Duodenal mucosa (tissue), 2 donors: Measurements from ENCODE around the gene USH2A.

ENCODE experiments used
- H3K27ac ChIP-seq: one replicate; pipeline ENCODE4 v1.7.0; 2013; ENCODE audit warnings: low read depth, low read length
- H3K27me3 ChIP-seq, 2 donors: one replicate each; pipeline ENCODE4 v1.7.0; 2013; ENCODE audit warnings: low read length in 2 of 2, control low read depth in 1 of 2; ENCODE audit not compliant: insufficient read depth in 2 of 2, control insufficient read depth in 1 of 2
- H3K36me3 ChIP-seq, 2 donors: one replicate each; pipeline ENCODE4 v1.7.0; 2013; ENCODE audit warnings: low read length in 2 of 2, control low read depth in 1 of 2; ENCODE audit not compliant: insufficient read depth in 2 of 2, control insufficient read depth in 1 of 2
- H3K4me1 ChIP-seq, 2 donors: one replicate each; pipeline ENCODE4 v1.7.0; 2013; ENCODE audit warnings: low read length in 2 of 2, control low read depth in 1 of 2; ENCODE audit not compliant: insufficient read depth in 2 of 2, control insufficient read depth in 1 of 2
- H3K4me3 ChIP-seq, 2 donors: one replicate each; pipeline ENCODE4 v1.7.0; 2013; ENCODE audit warnings: low read length in 2 of 2, low read depth in 1 of 2
- H3K9ac ChIP-seq, 2 donors: one replicate each; pipeline ENCODE4 v1.7.0; 2013; ENCODE audit warnings: low read length in 2 of 2, low read depth in 1 of 2
- H3K9me3 ChIP-seq, 2 donors: one replicate each; pipeline ENCODE4 v1.7.0; 2013; ENCODE audit warnings: low read length in 2 of 2, control low read depth in 1 of 2; ENCODE audit not compliant: control insufficient read depth in 1 of 2

The USH2A gene

GRCh38 chr1:216246577-216247203, 176.6 kb downstream of the USH2A start:
- H3K27me3 ChIP-seq, result no peaks in the 10 kb centered on the region
- no peaks in the 10 kb centered on the region for H3K9me3 ChIP-seq
- H3K36me3 ChIP-seq, result no peaks in the 10 kb centered on the region
- H3K4me3 ChIP-seq, result no peak overlapping the region
- no peak overlapping the region for H3K27ac ChIP-seq
- no peaks in the 10 kb centered on the region for H3K4me1 ChIP-seq
- H3K9ac ChIP-seq, result no peak overlapping the region

GRCh38 chr1:216238844-216239243, 184.4 kb downstream of the USH2A start:
- Histone ChIP-seq H3K9me3 (no peaks in the 10 kb centered on the region), H3K27ac (no peak overlapping the region), H3K9ac (no peak overlapping the region), H3K4me3 (no peak overlapping the region), H3K36me3 (no peaks in the 10 kb centered on the region), H3K4me1 (no peaks in the 10 kb centered on the region), H3K27me3 (no peaks in the 10 kb centered on the region)

GRCh38 chr1:216237927-216238542, 185.2 kb downstream of the USH2A start:
- no peaks in the 10 kb centered on the region for H3K36me3 ChIP-seq
- H3K27me3 ChIP-seq, result no peaks in the 10 kb centered on the region
- no peaks in the 10 kb centered on the region for H3K4me1 ChIP-seq
- H3K27ac ChIP-seq, result no peak overlapping the region
- no peak overlapping the region for H3K9ac ChIP-seq
- H3K4me3 ChIP-seq, result no peak overlapping the region
- H3K9me3 ChIP-seq, result no peaks in the 10 kb centered on the region

GRCh38 chr1:216224233-216224632, 199.0 kb downstream of the USH2A start:
- Histone ChIP-seq H3K4me1 (peaks cover 0 to 3% of the 10 kb centered on the region in 2 donors), H3K9me3 (no peaks in the 10 kb centered on the region), H3K27me3 (no peaks in the 10 kb centered on the region), H3K4me3 (no peak overlapping the region), H3K9ac (no peak overlapping the region), H3K36me3 (no peaks in the 10 kb centered on the region), H3K27ac (no peak overlapping the region)

- no peak overlapping the region for H3K9ac ChIP-seq
- H3K9me3 ChIP-seq, result no peaks in the 10 kb centered on the region
- no peaks in the 10 kb centered on the region for H3K36me3 ChIP-seq
- H3K27ac ChIP-seq, result no peak overlapping the region
- no peaks in the 10 kb centered on the region for H3K27me3 ChIP-seq
- peaks cover 0 to 3% of the 10 kb centered on the region in 2 donors for H3K4me1 ChIP-seq
- no peak overlapping the region for H3K4me3 ChIP-seq
Measured at GRCh38 chr1:216223486-216223885, 199.8 kb downstream of the USH2A start.

- Histone ChIP-seq H3K36me3 (no peaks in the 10 kb centered on the region), H3K9ac (no peak overlapping the region), H3K27me3 (no peaks in the 10 kb centered on the region), H3K4me3 (no peak overlapping the region), H3K4me1 (peaks cover 0 to 3% of the 10 kb centered on the region in 2 donors), H3K27ac (no peak overlapping the region), H3K9me3 (no peaks in the 10 kb centered on the region)
Measured at GRCh38 chr1:216222288-216222687, 201.0 kb downstream of the USH2A start.

- Histone ChIP-seq H3K4me3 (peak overlapping the region; percentile 55 to 59), H3K36me3 (no peaks in the 10 kb centered on the region), H3K27me3 (no peaks in the 10 kb centered on the region), H3K9ac (peak overlapping the region in 1 of 2 donors; percentile 19), H3K27ac (no peak overlapping the region), H3K4me1 (peaks cover 0 to 3% of the 10 kb centered on the region in 2 donors), H3K9me3 (no peaks in the 10 kb centered on the region)
Measured at GRCh38 chr1:216221260-216221700, 202.0 kb downstream of the USH2A start.

- Histone ChIP-seq H3K9ac (no peak overlapping the region), H3K36me3 (no peaks in the 10 kb centered on the region), H3K4me1 (no peaks in the 10 kb centered on the region)
Measured at GRCh38 chr1:216216305-216216704, 206.9 kb downstream of the USH2A start.

GRCh38 chr1:216215169-216215568, 208.1 kb downstream of the USH2A start:
- Histone ChIP-seq H3K27me3 (no peaks in the 10 kb centered on the region), H3K9ac (no peak overlapping the region), H3K4me3 (no peak overlapping the region), H3K4me1 (no peaks in the 10 kb centered on the region), H3K36me3 (no peaks in the 10 kb centered on the region), H3K27ac (no peak overlapping the region), H3K9me3 (no peaks in the 10 kb centered on the region)

More at GRCh38 chr1:216216305-216216704, 206.9 kb downstream of the USH2A start:
- H3K4me3 ChIP-seq, result no peak overlapping the region
- no peaks in the 10 kb centered on the region for H3K27me3 ChIP-seq
- no peaks in the 10 kb centered on the region for H3K9me3 ChIP-seq
- H3K27ac ChIP-seq, result no peak overlapping the region

- Histone ChIP-seq H3K36me3 (no peaks in the 10 kb centered on the region), H3K4me3 (no peak overlapping the region), H3K9me3 (no peaks in the 10 kb centered on the region), H3K9ac (no peak overlapping the region), H3K27me3 (no peaks in the 10 kb centered on the region), H3K4me1 (no peaks in the 10 kb centered on the region), H3K27ac (no peak overlapping the region)
Measured at GRCh38 chr1:216212826-216213225, 210.4 kb downstream of the USH2A start.
